Aorta (tissue), 5 donors: ENCODE data around the gene PLPP3. TPM values are rescaled to one million over a fixed set of nuclear protein-coding genes. Genes with fewer than 3 reads are reported as not detected.

Experiments used
- ATAC-seq: fragments of 200-7000 bp; cut with Tn5 transposase; one replicate; pipeline ENCODE4 v1.9.1; 2022; ENCODE audit warnings: moderate library complexity; ENCODE audit not compliant: low FRiP score
- DNase-seq, 2 donors: peaks; one replicate each; pipeline ENCODE4 v3.0.0-alpha.2; 2020
- H3K27ac ChIP-seq, 2 donors: one replicate each; pipeline ENCODE4 v1.5.1; 2013; ENCODE audit warnings: low read length in 2 of 2, mild to moderate bottlenecking in 2 of 2, moderate library complexity in 2 of 2, control low read depth in 1 of 2, inconsistent platforms in 1 of 2, low read depth in 1 of 2
- H3K27me3 ChIP-seq, 2 donors: one replicate each; pipeline ENCODE4 v1.6.1; 2013; ENCODE audit warnings: control low read depth in 1 of 2, low read length in 1 of 2, mild to moderate bottlenecking in 1 of 2, moderate library complexity in 1 of 2; ENCODE audit not compliant: insufficient read depth in 2 of 2, control insufficient read depth in 1 of 2
- H3K36me3 ChIP-seq, 2 donors: one replicate each; pipeline ENCODE4 v1.6.1; 2013; ENCODE audit warnings: control low read depth in 1 of 2, low read length in 1 of 2, mild to moderate bottlenecking in 1 of 2; ENCODE audit not compliant: insufficient read depth in 2 of 2, control insufficient read depth in 1 of 2
- H3K4me1 ChIP-seq, 2 donors: one replicate each; pipeline ENCODE4 v1.6.1; 2013; ENCODE audit warnings: low read length in 2 of 2, control low read depth in 1 of 2, mild to moderate bottlenecking in 1 of 2, moderate library complexity in 1 of 2; ENCODE audit not compliant: insufficient read depth in 2 of 2, control insufficient read depth in 1 of 2
- H3K4me3 ChIP-seq, 2 donors: one replicate each; pipeline ENCODE4 v1.5.1; 2013; ENCODE audit warnings: low read length in 2 of 2, control low read depth in 1 of 2, mild to moderate bottlenecking in 1 of 2
- H3K9me3 ChIP-seq: one replicate; pipeline ENCODE4 v1.6.1; 2013; ENCODE audit warnings: mild to moderate bottlenecking, low read length; ENCODE audit not compliant: control insufficient read depth
- WGBS, 2 donors: extraction: QIAGEN DNeasy Blood & Tissue Kit; methylation state at CpG; one replicate each; pipeline ENCODE4 v1.1.7; 2013; 5-methylcytosine and 5-hydroxymethylcytosine counted together
- intact Hi-C, 2 donors: fragments of 100-400 bp; cut with DNase I; formaldehyde crosslinking; loops; one replicate each; pipeline versions ENCODE4 v1.14.2 to v1.15.0; 2022
- polyA plus RNA-seq, 2 donors: library from polyadenylated mRNA; stranded (reverse); fragments of 200-250 nt; gene quantifications; one replicate each; pipeline ENCODE4 v1.2.3, GENCODE V29; 2013
- total RNA-seq, 2 donors: library from RNA; stranded (reverse); fragmentation: NEBNext Ultra II Directional; extraction: Animal tissue kit (Norgen Biotek cat#: 25700); gene quantifications; one replicate each; pipeline ENCODE4 v1.2.1, GENCODE V29; 2021
- donor health status: healthy with polysubstance abuse.
- donor health status: Bipolar disorder and iron deficiency.
- donor health status: DM: no; HTN: no; CAD: no.
- donor health status: DM: no; HTN: no; CAD: no.
- donor health status: DM: yes; HTN: yes; CAD: no.

Gene PLPP3
- total and polyA plus RNA-seq, 4 donors = 19.0 to 114 (median 94.2) TPM

DNA sequence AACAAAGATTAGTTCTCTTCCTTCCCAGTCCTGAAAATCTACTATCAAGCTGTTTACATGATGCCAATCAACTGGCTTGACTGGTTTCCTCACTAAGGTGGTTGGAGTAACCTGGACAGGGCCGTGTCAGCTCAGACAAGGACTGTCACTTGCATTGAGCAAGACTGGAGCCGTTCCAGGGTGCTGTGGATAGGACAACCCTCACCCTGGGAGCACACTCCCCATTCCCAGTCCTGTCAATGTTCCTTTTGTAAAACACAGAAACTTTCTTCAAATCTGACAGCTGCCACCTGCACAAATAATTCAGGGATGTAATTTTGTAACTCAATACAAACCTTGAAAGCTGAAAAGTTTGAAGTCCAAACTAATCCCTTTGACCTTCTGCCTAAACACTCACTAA lies 31.4 kb downstream of the PLPP3 start:
- no peak for ATAC-seq
- Histone ChIP-seq H3K36me3 (peaks cover 0 to 3% of the 10 kb centered on the region in 2 donors), H3K4me1 (peaks cover 4 to 11% of the 10 kb centered on the region in 2 donors), H3K9me3 (no peaks in the 10 kb centered on the region), H3K4me3 (no peak overlapping the region), H3K27ac (no peak overlapping the region), H3K27me3 (no peaks in the 10 kb centered on the region)
- DNase-seq = no peak
- 64 to 68% methylated on average over 2 of the region's 2 CpGs for WGBS, 2 donors
- intact Hi-C loops = no loop called here

- Histone ChIP-seq H3K27ac (no peak overlapping the region), H3K36me3 (peaks cover 0 to 3% of the 10 kb centered on the region in 2 donors), H3K4me3 (no peak overlapping the region), H3K27me3 (no peaks in the 10 kb centered on the region), H3K4me1 (peaks cover under 1 to 9% of the 10 kb centered on the region in 2 donors), H3K9me3 (no peaks in the 10 kb centered on the region)
- intact Hi-C loops = no loop called here
- no peak for ATAC-seq
- 71 to 75% methylated on average over 1 of the region's 1 CpG for WGBS, 2 donors
- DNase-seq = no peak
These were observed 31.9 kb downstream of the PLPP3 start for GRCh38 chr1:56547473-56547872.

DNA sequence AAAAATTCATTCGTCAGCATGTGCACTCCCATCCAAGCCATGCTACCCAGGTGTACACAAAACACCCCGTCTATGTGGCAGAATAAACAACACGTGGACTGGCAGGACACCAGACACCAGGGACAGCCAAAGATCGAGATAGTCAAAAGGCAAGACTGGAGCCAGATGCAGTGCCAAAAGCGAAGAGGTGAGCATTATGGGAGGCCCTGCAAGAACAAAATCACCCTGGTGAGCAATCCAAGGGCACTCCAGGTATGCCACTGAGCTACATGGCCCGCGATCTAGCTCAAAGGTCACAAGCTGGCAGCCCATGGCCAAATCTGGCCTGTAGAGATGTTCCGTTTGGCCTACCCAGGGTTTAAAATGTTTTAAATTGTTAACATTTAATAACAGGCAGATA lies 33.7 kb downstream of the PLPP3 start:
- no peak overlapping the region for H3K27ac ChIP-seq
- DNase-seq (no peak), ATAC-seq (no peak)
- H3K9me3 ChIP-seq = no peaks in the 10 kb centered on the region
- no peaks in the 10 kb centered on the region for H3K27me3 ChIP-seq
- peaks cover 0 to 3% of the 10 kb centered on the region in 2 donors for H3K36me3 ChIP-seq
- no peak overlapping the region for H3K4me3 ChIP-seq
- intact Hi-C loops = no loop called here
- H3K4me1 ChIP-seq = peaks cover 0 to 7% of the 10 kb centered on the region in 2 donors
- 78 to 87% methylated on average over 8 of the region's 8 CpGs for WGBS, 2 donors

DNA sequence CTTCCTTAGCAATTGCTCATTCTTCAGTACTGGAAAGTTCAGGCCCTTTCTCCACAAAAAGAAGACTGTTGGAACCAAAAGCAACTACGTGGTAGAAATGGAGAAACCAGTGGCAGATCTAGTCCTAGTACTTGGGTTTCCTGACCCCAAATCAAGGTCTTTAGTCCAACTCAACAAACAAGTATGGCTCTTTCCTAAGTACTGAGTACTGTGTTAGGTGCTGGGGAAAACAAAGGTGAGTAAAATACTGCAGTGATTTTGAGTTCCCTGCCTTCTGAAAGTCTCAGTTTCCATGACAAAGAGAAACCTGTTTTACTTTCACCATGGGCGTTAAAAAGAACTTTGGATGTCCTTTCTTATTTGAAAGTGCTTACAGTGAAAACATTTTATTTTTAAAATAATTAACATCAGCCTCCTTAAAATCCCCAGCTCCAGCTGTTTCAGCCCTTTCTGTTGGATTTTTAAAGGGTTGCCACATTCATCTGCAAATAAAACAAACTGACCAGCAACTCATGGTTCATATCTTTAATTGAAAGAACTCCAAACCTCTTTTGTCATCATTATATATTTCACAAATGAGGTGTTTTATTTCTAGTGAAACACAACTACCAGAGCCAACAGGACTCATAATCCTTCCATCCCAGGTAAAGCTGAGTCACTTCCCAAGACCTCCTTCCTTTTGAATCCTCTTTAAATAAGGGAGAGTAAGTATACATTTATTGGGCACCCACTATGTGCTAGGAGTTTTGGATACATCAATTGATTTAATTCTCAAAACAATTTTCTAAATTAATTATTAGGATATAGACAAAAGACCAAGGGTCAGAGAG lies 35.4 kb downstream of the PLPP3 start:
- intact Hi-C loops = no loop called here
- H3K9me3 ChIP-seq = no peaks in the 10 kb centered on the region
- no peaks in the 10 kb centered on the region for H3K27me3 ChIP-seq
- H3K4me1 ChIP-seq = peaks cover 0 to 7% of the 10 kb centered on the region in 2 donors
- H3K4me3 ChIP-seq = no peak overlapping the region
- ATAC-seq (no peak), DNase-seq (no peak)
- 74 to 77% methylated on average over 2 of the region's 2 CpGs for WGBS, 2 donors
- no peaks in the 10 kb centered on the region for H3K36me3 ChIP-seq
- H3K27ac ChIP-seq = no peak overlapping the region

DNA sequence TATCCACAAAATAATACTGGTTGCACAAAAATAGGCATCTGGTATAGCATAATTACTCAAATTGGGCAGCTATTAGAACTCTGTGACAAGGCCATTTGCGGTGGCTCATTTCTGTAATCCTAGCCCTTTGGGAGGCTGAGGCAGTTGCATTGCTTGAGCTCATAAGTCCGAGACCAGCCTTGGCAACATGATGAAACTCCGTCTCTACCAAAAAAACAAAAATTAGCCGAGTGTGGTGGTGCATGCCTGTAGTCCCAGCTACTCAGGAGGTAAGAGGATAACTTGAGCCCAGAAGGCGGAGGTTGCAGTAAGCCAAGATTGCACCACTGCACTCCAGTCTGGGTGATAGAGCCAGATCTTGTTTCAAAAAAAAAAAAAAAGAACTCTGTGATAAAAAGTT lies 36.7 kb downstream of the PLPP3 start:
- intact Hi-C loops = no loop called here
- ATAC-seq = no peak
- no peak for DNase-seq
- WGBS, 2 donors = 96% methylated on average over 5 of the region's 5 CpGs
- Histone ChIP-seq H3K36me3 (no peaks in the 10 kb centered on the region), H3K4me3 (no peak overlapping the region), H3K27ac (no peak overlapping the region), H3K4me1 (peaks cover 0 to 9% of the 10 kb centered on the region in 2 donors), H3K9me3 (no peaks in the 10 kb centered on the region), H3K27me3 (no peaks in the 10 kb centered on the region)

DNA sequence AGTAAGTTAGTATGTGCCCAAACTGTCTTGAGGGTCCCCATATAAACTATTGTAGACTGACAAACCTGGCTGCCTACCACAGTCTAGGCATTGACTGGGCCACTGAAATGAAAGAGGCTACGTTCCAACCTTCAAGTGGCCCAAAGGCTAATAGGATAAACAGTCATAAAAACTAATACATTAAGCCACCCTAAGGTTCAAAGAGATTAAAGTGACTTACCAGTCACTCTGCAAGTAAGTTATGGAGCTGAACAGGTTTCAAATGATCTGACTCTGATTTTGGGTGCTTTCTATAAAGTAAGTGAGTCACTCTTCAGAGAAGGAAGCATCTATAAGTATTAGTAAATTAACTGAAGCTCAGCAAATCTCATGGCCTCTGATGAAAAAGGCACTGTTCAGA lies 38.0 kb downstream of the PLPP3 start:
- Histone ChIP-seq H3K36me3 (peaks cover 0 to 1% of the 10 kb centered on the region in 2 donors), H3K4me1 (peaks cover 0 to 9% of the 10 kb centered on the region in 2 donors), H3K27me3 (no peaks in the 10 kb centered on the region), H3K27ac (no peak overlapping the region), H3K9me3 (no peaks in the 10 kb centered on the region), H3K4me3 (no peak overlapping the region)
- intact Hi-C loops = no loop called here
- DNase-seq (no peak), ATAC-seq (no peak)
- 97 to 98% methylated on average over 1 of the region's 1 CpG for WGBS, 2 donors

GRCh38 chr1:56540467-56540866 lies 38.9 kb downstream of the PLPP3 start:
- no peak for DNase-seq
- Histone ChIP-seq H3K4me1 (peaks cover 0 to 9% of the 10 kb centered on the region in 2 donors), H3K4me3 (no peak overlapping the region), H3K27ac (no peak overlapping the region), H3K27me3 (no peaks in the 10 kb centered on the region), H3K36me3 (peaks cover 0 to 6% of the 10 kb centered on the region in 2 donors), H3K9me3 (no peaks in the 10 kb centered on the region)
- ATAC-seq = no peak
- intact Hi-C loops = no loop called here
- 62 to 63% methylated on average over 2 of the region's 2 CpGs for WGBS, 2 donors

DNA sequence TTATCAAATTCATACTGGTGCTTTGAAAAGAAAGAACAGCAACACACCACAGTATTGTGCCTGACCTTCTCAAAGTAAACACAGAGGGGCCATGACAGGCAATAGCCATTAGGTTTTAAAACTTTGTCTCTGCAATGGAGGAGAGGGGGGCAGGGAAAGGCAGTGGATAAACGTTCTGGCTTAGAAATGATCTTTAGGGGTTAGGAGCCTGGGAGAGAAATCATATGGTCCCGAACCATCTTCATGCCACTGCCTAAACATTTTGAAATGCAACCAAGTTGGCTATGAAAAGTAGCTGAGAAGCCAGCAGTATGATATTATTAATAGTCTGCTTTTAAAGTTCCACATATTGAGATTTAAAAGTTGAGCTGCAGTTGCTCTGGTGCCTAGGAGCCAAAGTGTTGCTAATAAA lies 39.8 kb downstream of the PLPP3 start:
- intact Hi-C loops = no loop called here
- no peaks in the 10 kb centered on the region for H3K27me3 ChIP-seq
- peaks cover 0 to 6% of the 10 kb centered on the region in 2 donors for H3K4me1 ChIP-seq
- H3K36me3 ChIP-seq = peaks cover 0 to 8% of the 10 kb centered on the region in 2 donors
- no peaks in the 10 kb centered on the region for H3K9me3 ChIP-seq
- no peak for DNase-seq
- no peak overlapping the region for H3K27ac ChIP-seq
- H3K4me3 ChIP-seq = no peak overlapping the region
- ATAC-seq = no peak
- 0 to 4% methylated on average over 2 of the region's 2 CpGs for WGBS, 2 donors

DNA sequence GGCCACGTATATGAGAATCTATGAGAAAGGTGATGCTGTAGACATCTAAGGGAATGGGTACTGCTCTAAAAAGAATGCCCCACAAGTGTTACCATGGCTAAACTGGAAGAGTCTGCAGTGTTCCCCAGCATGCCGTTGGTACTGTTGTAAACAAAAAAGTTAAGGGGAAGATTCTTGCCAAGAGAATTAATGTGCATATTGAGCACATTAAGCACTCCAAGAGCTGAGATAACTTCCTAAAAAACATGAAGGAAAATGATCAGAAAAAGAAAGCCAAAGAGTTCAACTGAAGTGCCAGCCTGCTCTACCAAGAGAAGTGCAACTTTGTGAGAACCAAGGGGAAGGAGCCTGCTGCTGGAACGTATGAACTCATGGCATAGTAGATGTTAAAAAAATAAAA lies 40.8 kb downstream of the PLPP3 start:
- WGBS, 2 donors = 30 to 32% methylated on average over 3 of the region's 3 CpGs
- ATAC-seq (no peak), DNase-seq (no peak)
- intact Hi-C loops = no loop called here
- H3K9me3 ChIP-seq = no peaks in the 10 kb centered on the region
- peaks cover 0 to 4% of the 10 kb centered on the region in 2 donors for H3K4me1 ChIP-seq
- no peak overlapping the region for H3K4me3 ChIP-seq
- H3K36me3 ChIP-seq = peaks cover 0 to 8% of the 10 kb centered on the region in 2 donors
- H3K27me3 ChIP-seq = no peaks in the 10 kb centered on the region
- H3K27ac ChIP-seq = no peak overlapping the region
